Stimulated activated naive CD8-positive, alpha-beta T cell treated with anti-CD3 and anti-CD28 coated beads, Interleukin-15, Interleukin-2, amounts not matched to agents 100 ng/mL and 50 ng/mL, for 24 hours (primary cell): ENCODE results near the gene CTTNBP2.

Source experiments
- H3K27ac Mint-ChIP-seq: one replicate; pipeline ENCODE4 v1.8.0; 2021; ENCODE audit warnings: mild to moderate bottlenecking, mixed read lengths
- H3K27me3 Mint-ChIP-seq: one replicate; pipeline ENCODE4 v1.8.0; 2021; ENCODE audit warnings: mixed read lengths
- H3K36me3 Mint-ChIP-seq: one replicate; pipeline ENCODE4 v1.8.0; 2021; ENCODE audit warnings: low read depth, mixed read lengths
- H3K4me1 Mint-ChIP-seq: one replicate; pipeline ENCODE4 v1.8.0; 2021; ENCODE audit warnings: low read depth, mixed read lengths
- H3K4me3 Mint-ChIP-seq: one replicate; pipeline ENCODE4 v1.8.0; 2021; ENCODE audit warnings: mild to moderate bottlenecking, mixed read lengths
- H3K9me3 Mint-ChIP-seq: one replicate; pipeline ENCODE4 v1.8.0; 2021; ENCODE audit warnings: mixed read lengths

The CTTNBP2 gene

DNA sequence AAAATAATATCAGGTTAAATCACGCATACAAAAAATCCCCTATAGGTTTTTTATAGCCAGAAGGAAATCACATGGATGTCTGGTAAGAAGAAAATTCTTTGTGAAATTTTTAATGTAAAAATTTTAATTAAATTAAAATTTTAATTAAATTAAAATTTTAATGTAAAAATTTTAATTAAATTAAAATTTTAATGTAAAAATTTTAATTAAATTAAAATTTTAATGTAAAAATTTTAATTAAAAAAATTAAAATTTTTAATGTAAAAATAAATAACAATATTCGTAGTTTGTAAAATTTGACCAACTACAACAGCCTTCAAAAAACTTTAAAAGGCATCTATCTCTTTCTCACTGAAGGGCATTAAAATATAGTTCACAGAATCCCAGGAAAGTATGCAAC lies 61.5 kb downstream of the CTTNBP2 start:
- no peaks in the 10 kb centered on the region for H3K9me3 Mint-ChIP-seq
- H3K4me3 Mint-ChIP-seq = no peak overlapping the region
- no peaks in the 10 kb centered on the region for H3K4me1 Mint-ChIP-seq
- H3K27me3 Mint-ChIP-seq = no peaks in the 10 kb centered on the region
- no peak overlapping the region for H3K27ac Mint-ChIP-seq
- H3K36me3 Mint-ChIP-seq = no peaks in the 10 kb centered on the region

DNA sequence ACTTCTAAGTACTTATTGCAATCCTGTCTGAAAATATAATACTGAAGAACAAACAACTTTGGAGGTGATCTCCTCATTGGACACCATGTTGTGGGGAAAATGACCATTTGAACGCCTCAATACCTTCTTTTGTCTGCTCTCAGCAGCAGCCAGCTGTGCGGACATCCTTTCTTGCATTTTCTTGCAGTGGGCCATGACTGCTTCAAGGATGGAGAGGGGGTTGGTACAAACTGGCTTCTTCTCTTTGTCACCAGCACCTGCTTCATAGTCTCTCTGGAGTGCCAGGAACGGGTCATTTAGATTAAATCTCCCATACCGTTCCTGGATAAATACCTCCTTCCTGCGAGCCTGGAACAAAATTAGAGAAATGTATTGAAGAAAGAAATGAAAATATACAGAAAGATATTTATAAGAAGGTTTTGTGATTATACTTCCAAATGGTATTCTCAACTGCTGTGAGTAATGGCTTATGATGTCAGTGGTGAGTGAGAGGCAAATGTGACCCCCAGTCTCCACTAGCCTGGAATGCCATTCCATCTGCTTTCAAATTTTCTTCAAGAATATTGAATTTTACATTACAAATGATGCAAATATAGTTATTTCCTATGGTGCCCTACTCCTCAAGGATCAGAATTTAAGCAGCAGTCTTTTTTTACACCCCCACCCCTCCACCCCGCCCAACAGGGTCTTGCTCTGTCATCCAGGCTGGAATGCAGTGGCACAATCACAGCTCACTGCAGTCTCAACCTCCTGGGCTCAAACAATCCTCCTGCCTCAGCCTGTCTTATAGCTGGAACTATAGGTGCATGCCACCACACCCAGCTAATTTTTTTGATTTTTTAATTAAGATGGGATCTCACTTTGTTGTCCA lies 62.4 kb downstream of the CTTNBP2 start:
- Mint-ChIP-seq H3K27me3 (no peaks in the 10 kb centered on the region), H3K4me1 (no peaks in the 10 kb centered on the region), H3K36me3 (no peaks in the 10 kb centered on the region), H3K4me3 (no peak overlapping the region), H3K27ac (no peak overlapping the region), H3K9me3 (no peaks in the 10 kb centered on the region)

DNA sequence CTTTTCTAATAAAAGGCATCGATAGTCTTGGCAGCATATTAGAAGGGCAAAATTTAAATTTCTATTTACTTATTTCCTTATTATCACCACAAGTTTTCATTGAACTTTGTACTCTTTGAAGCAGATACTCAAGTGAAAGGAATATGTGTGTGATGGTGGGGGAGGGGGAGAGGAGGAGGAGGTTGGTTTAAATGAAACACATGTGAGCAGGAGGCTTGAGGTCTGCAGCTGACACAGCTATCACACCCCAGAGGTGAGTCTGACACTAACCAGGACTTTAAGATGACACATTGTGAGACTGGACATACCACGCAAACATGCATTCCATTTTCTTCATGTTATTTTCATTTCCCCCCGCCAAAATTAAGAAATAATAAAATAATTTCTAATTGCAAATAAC lies 63.3 kb downstream of the CTTNBP2 start:
- no peaks in the 10 kb centered on the region for H3K9me3 Mint-ChIP-seq
- H3K4me1 Mint-ChIP-seq = no peaks in the 10 kb centered on the region
- H3K36me3 Mint-ChIP-seq = no peaks in the 10 kb centered on the region
- no peak overlapping the region for H3K27ac Mint-ChIP-seq
- no peaks in the 10 kb centered on the region for H3K27me3 Mint-ChIP-seq
- H3K4me3 Mint-ChIP-seq = no peak overlapping the region

DNA sequence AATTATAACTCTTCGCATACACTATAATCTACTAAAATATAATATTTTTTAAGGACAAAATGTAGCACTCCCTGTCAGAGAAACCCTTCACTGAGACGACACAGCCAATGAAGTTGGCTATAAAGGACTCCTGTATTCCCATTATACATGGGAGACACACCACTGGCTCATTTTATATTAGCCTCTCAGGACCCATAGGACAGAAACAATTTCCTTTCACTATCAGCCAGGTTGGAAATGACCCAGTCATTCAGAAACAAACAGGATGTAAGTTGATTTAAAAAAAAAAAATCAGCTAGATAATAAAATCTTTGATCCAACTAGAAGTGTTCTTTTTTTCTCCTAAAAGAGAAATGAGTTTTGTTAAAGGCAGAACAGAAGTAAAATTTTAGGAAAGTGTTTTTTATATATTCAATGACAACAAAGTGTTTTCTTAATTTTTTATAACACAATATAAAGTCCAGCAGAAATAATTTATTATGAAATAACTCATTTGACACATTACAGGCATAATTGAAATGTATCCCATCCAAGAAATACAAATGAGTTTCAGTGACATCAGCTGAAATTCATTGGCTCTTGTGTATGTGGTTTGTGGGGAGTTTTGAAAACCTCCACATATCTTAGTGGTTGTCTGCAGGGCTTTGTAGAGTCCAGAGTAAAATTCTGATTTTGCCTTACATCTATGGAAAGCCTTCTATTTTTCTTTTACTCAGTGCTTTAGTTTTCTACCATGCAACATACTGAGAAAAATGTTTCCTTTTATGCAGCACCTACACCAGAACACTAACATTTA lies 64.1 kb downstream of the CTTNBP2 start:
- no peaks in the 10 kb centered on the region for H3K9me3 Mint-ChIP-seq
- H3K27ac Mint-ChIP-seq = no peak overlapping the region
- H3K4me1 Mint-ChIP-seq = no peaks in the 10 kb centered on the region
- H3K36me3 Mint-ChIP-seq = no peaks in the 10 kb centered on the region
- no peaks in the 10 kb centered on the region for H3K27me3 Mint-ChIP-seq
- no peak overlapping the region for H3K4me3 Mint-ChIP-seq

DNA sequence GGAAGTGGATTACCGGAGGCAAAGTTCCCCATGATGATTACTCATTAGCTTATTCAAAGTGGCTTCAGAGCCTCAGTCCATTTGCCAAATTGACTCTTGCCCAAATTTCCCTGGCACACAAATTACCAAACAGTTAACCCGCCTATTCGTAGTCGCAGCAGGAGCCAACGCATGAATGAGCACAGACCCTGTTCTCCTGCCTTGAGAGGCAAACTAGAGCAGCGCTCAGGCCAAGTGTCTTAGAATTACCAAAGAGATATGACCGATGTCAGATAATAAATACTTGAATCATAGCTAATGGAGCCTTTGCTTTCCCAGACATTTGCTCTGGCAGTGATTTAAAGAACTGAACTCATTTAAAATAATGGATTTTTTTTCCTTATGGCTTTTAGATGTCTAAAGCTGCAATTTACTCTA lies 64.9 kb downstream of the CTTNBP2 start:
- Mint-ChIP-seq H3K4me1 (no peaks in the 10 kb centered on the region), H3K27me3 (no peaks in the 10 kb centered on the region), H3K36me3 (no peaks in the 10 kb centered on the region), H3K27ac (no peak overlapping the region), H3K4me3 (no peak overlapping the region), H3K9me3 (no peaks in the 10 kb centered on the region)

DNA sequence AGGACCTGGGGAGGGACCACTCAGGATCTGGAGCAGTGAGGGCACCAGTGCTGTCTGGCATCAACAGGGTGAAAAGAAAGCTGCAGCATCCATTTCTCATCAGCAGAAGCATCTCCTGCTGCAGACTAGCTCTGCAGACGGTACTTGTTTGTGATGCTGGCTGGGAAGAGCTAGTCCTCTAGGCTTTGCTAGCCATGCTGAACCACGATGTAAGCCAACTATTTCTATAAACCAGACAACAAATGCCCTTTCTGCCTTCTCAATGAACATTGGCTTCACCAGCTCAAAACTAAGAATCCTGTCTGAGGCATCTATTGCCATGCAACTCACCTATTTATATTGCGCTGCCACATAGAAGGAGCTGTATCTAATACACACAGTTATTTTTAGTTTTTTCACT lies 65.6 kb downstream of the CTTNBP2 start:
- no peaks in the 10 kb centered on the region for H3K36me3 Mint-ChIP-seq
- H3K4me3 Mint-ChIP-seq = no peak overlapping the region
- no peaks in the 10 kb centered on the region for H3K4me1 Mint-ChIP-seq
- no peaks in the 10 kb centered on the region for H3K27me3 Mint-ChIP-seq
- H3K9me3 Mint-ChIP-seq = no peaks in the 10 kb centered on the region
- H3K27ac Mint-ChIP-seq = no peak overlapping the region

DNA sequence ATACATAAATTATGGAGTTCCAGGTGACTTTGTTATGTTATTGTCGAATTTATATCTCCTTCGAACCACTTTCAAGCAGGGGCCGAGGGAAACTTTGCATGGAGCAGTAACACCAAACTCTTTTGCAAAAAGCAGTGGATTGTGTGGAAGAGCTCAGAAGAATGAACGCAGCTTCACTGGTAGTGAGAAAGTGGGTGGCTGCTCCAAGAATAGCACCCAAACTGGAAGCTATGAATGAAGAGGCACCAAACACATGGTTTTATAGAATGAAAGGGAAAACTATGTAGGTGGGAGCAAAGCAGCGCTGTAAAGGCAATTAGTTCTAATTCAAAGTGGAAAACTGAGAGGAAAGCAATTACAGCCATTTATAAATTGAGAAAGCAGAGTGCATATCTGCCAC lies 67.2 kb downstream of the CTTNBP2 start:
- Mint-ChIP-seq H3K36me3 (no peaks in the 10 kb centered on the region), H3K27ac (no peak overlapping the region), H3K4me1 (no peaks in the 10 kb centered on the region), H3K9me3 (no peaks in the 10 kb centered on the region), H3K27me3 (no peaks in the 10 kb centered on the region), H3K4me3 (no peak overlapping the region)

DNA sequence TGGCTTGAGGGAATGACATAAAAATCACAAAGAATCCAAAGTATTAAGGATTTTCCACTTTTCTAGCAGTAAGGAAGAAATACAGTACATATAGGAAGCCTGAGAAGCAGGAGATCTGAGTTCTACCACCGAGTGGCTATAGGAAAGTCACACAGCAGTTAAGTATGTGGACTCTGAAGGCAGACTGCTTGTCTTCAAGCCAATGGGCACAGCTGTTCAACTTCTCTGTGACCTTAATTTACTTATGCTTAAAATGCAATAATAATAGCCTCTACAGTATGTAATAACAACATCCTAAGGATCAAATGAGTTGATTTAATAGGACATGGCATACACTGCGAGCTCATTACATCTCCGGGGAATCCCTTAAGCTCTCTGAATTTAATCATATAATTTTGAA lies 68.0 kb downstream of the CTTNBP2 start:
- H3K27ac Mint-ChIP-seq = no peak overlapping the region
- H3K4me1 Mint-ChIP-seq = no peaks in the 10 kb centered on the region
- H3K9me3 Mint-ChIP-seq = no peaks in the 10 kb centered on the region
- no peaks in the 10 kb centered on the region for H3K27me3 Mint-ChIP-seq
- no peak overlapping the region for H3K4me3 Mint-ChIP-seq
- H3K36me3 Mint-ChIP-seq = no peaks in the 10 kb centered on the region

DNA sequence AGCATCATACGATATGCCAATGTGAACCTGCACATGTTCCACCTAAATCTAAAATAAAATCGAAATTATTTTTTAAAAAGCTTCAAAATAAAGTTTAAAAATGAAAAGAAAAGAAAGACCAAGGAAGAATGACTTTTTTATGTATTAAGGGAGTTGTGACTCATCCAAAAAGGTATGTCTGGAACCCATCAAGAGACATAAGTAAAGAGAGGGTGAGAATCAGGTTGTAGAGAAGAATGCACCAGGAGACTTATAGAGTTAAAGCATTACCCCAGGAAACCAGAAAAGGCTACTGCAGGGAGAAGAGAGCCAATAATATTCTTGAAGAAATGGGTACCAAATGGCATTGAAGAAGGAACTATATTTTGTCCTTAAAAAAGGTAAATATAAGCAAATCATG lies 69.8 kb downstream of the CTTNBP2 start:
- no peaks in the 10 kb centered on the region for H3K36me3 Mint-ChIP-seq
- no peaks in the 10 kb centered on the region for H3K27me3 Mint-ChIP-seq
- no peak overlapping the region for H3K27ac Mint-ChIP-seq
- H3K4me3 Mint-ChIP-seq = no peak overlapping the region
- no peaks in the 10 kb centered on the region for H3K9me3 Mint-ChIP-seq
- H3K4me1 Mint-ChIP-seq = no peaks in the 10 kb centered on the region

DNA sequence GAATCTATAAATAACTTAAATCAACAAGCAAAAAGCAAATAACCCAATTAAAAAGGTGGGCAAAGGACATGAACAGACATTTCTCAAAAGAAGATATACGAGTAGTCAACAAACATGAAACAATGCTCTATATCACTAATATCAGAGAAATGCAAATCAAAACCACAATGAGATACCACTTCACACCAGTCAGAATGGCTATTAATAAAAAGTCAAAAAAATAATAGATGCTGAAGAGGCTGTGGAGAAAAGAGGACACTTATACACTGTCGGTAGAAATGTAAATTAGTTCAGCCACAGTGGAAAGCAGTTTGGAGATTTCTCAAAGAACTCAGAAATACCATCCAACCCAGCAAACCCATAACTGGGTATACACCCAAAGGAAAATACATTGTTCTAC lies 70.6 kb downstream of the CTTNBP2 start:
- Mint-ChIP-seq H3K27ac (no peak overlapping the region), H3K9me3 (no peaks in the 10 kb centered on the region), H3K36me3 (no peaks in the 10 kb centered on the region), H3K27me3 (no peaks in the 10 kb centered on the region), H3K4me1 (no peaks in the 10 kb centered on the region), H3K4me3 (no peak overlapping the region)

DNA sequence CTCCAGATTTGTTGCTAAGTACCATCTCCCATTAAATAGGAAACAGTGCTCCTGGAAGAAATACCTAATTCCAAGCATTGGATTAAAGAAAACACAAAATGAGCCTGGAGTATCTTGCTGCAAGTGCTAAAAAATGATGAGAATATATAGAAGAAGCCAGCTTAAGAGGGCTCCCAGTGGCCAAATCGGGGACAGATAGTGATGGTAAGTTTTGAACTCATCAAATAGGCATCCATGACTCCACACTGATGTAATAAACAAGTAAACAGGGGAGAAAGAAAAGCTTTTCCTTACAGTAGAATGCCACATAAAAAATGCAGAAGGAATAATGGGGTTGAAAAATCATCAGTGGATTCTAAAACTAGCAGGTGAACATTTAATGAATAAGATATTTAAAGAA lies 72.4 kb downstream of the CTTNBP2 start:
- Mint-ChIP-seq H3K4me3 (no peak overlapping the region), H3K27me3 (peaks cover 2% of the 10 kb centered on the region), H3K4me1 (no peaks in the 10 kb centered on the region), H3K36me3 (no peaks in the 10 kb centered on the region), H3K27ac (no peak overlapping the region), H3K9me3 (no peaks in the 10 kb centered on the region)

DNA sequence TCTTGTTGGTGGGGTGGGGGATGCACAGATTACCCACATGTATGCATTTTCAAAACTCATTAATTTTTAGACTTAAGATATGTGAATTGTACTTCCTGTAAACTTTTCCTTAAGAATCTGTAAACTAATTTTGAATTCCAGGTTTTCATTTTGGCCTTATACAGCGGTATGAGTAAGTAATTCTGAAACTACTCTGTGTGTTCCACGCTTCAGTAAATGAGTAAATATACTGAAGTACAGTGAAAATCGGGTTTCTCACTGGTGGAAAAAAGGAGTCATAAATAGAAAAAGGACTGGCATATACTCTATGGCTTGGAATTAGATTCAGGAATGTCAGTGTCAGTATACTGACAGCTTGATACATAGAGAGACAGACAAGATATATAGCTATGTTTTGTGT lies 72.8 kb downstream of the CTTNBP2 start:
- H3K27ac Mint-ChIP-seq = no peak overlapping the region
- no peaks in the 10 kb centered on the region for H3K9me3 Mint-ChIP-seq

DNA sequence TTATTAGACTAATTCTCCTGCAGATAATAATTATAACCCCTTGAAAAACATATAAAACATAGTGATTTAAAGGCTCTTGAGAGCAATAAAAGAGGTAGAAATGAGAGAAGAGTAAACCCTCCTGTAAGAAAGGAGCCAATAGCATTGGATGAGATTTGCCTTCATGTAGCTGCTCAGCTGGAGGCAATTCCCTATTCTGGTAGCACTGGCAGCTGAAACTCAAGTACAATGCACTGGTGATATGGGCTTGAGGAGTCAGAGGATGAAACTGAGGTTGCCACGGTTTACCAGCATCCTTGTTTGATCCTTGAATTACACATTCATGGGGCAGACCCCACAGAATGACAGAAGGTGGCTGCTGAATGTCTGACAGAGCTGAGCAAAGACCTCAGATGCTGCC lies 76.4 kb downstream of the CTTNBP2 start:
- no peaks in the 10 kb centered on the region for H3K9me3 Mint-ChIP-seq
- H3K4me3 Mint-ChIP-seq = no peak overlapping the region
- no peak overlapping the region for H3K27ac Mint-ChIP-seq
- peaks cover 3% of the 10 kb centered on the region for H3K27me3 Mint-ChIP-seq
- H3K4me1 Mint-ChIP-seq = no peaks in the 10 kb centered on the region
- H3K36me3 Mint-ChIP-seq = no peaks in the 10 kb centered on the region

More for the DNA sequence above, 72.8 kb downstream of the CTTNBP2 start:
- Mint-ChIP-seq H3K4me3 (no peak overlapping the region), H3K27me3 (peaks cover 3% of the 10 kb centered on the region), H3K36me3 (no peaks in the 10 kb centered on the region), H3K4me1 (no peaks in the 10 kb centered on the region)

DNA sequence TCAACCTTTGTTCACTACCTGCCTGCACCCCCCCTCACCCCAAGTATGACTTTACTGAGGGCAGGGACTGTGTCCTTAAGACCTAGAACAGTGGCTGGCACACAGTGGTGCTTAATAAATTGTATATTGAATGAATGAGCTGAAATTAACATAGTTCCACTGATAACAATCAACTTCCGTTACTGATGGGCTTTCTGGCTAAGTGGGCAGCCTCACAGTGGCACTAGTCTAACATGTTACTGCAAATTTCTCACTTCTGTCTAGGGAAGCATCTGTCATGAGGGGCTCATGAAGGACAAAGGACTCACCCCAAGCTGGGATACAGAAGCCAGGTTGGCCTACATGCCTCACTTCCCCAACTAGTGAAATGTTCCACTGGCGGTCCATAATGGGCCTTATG lies 79.3 kb downstream of the CTTNBP2 start:
- H3K4me1 Mint-ChIP-seq = no peaks in the 10 kb centered on the region
- H3K36me3 Mint-ChIP-seq = no peaks in the 10 kb centered on the region
- H3K9me3 Mint-ChIP-seq = no peaks in the 10 kb centered on the region
- no peak overlapping the region for H3K27ac Mint-ChIP-seq
- H3K27me3 Mint-ChIP-seq = peaks cover 10% of the 10 kb centered on the region
- no peak overlapping the region for H3K4me3 Mint-ChIP-seq

DNA sequence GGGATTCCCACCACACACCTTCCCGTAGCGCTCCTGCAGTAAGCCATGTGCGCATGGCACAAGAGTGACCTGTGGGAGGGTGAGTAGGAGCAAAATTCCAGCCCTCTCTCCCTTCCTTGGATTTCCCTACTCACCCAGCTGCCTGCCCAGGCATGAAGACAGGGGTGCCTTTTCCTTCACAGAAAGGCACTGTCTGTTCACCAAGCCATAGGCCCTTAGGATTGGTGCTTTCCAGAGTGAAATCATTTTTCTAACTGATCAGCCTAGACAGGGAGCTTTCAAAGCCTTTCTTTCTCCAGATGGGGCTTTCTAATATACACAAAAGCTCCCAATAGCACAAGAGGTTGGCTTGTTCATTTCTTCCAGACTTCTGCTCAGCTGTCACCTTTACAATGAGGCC lies 79.7 kb downstream of the CTTNBP2 start:
- Mint-ChIP-seq H3K4me3 (no peak overlapping the region), H3K4me1 (no peaks in the 10 kb centered on the region), H3K36me3 (no peaks in the 10 kb centered on the region), H3K27ac (no peak overlapping the region), H3K9me3 (no peaks in the 10 kb centered on the region), H3K27me3 (peaks cover 10% of the 10 kb centered on the region)
